Measurements from ENCODE around the gene CADM3. TPM values are rescaled to one million over a fixed set of nuclear protein-coding genes. Genes with fewer than 3 reads are reported as not detected.

CADM3 gene, protein sequence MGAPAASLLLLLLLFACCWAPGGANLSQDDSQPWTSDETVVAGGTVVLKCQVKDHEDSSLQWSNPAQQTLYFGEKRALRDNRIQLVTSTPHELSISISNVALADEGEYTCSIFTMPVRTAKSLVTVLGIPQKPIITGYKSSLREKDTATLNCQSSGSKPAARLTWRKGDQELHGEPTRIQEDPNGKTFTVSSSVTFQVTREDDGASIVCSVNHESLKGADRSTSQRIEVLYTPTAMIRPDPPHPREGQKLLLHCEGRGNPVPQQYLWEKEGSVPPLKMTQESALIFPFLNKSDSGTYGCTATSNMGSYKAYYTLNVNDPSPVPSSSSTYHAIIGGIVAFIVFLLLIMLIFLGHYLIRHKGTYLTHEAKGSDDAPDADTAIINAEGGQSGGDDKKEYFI
- polyA plus RNA-seq (2013), result not detected

DNA sequence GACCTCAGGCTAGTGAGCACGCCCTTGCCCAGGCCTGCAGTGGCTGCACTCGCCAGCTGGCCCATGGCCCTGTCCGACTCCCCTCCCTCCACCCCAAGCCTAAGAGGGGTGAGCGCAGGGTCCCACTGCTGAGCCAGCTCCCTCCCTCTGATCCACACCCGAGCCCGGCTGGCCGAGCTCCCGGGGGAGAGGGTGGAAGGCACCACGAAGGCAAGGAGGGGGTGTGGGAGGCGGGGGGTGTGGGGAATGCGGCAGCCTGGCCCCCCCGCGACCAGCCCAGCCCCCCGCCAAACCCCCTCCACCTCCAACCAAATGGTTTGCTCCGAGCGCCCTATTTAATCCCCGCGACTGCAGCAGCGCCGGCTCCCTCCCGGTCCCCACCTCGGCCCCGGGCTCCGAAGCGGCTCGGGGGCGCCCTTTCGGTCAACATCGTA lies at the start of gene CADM3:
Gene CADM3 (plus strand): TSS at position 362 of the 434 bp plus-strand sequence. CDS start 151 bp downstream, outside the sequence.
- POLR2A ChIA-PET, result no interaction called here
- Histone ChIP-seq H3K4me3 (ENCODE audit: control insufficient read depth in 1 of 7, extremely low read depth in 1 of 7, insufficient read depth in 4 of 7, low read depth in 2 of 7, low read length in 6 of 7) (peak within 1 kb of the TSS in 3 of 7 experiments; percentile 7 to 50 (median 30)), H3K27ac (ENCODE audit: insufficient read depth in 1 of 2, low read depth in 1 of 2, low read length in 2 of 2, poor library complexity in 1 of 2, severe bottlenecking in 2 of 2) (no peak within 1 kb of the TSS), H3K36me3 (ENCODE audit: control insufficient read depth in 4 of 4, insufficient read depth in 4 of 4, low read length in 3 of 4) (no peaks in the 10 kb centered on the region), H3K9me3 (ENCODE audit: control extremely low read depth in 1 of 5, control insufficient read depth in 4 of 5, insufficient read depth in 2 of 5, low read depth in 1 of 5, low read length in 4 of 5) (no peaks in the 10 kb centered on the region), H3K4me1 (ENCODE audit: control extremely low read depth in 1 of 4, control insufficient read depth in 4 of 4, insufficient read depth in 4 of 4, low read length in 3 of 4) (peaks cover 0 to 13% (median 6%) of the 10 kb centered on the region in 4 experiments), H3K27me3 (replicated peaks in 2 of 5; ENCODE audit: control insufficient read depth in 4 of 5, insufficient read depth in 5 of 5, low read length in 4 of 5) (peaks cover 6 to 89% (median 38%) of the 10 kb centered on the region in 5 experiments)
- no peak for DNase-seq
- CTCF ChIA-PET, result interaction anchor here (2.4 kb wide), 1 partner anchor 9 kb away, joined by 4 read pairs; no protein-coding TSS in a partner anchor
- WGBS (ENCODE audit: insufficient coverage), result 13% methylated on average over 17 of the region's 29 CpGs

GRCh38 chr1:159122005-159122621 lies 49.3 kb upstream of the CADM3 start:
- no peaks in the 10 kb centered on the region for H3K4me1 ChIP-seq (ENCODE audit: control extremely low read depth in 1 of 4, control insufficient read depth in 4 of 4, insufficient read depth in 4 of 4, low read length in 3 of 4)
- DNase-seq, result no peak
- WGBS (ENCODE audit: insufficient coverage), result 93% methylated on average over 2 of the region's 2 CpGs
- H3K36me3 ChIP-seq (ENCODE audit: control insufficient read depth in 4 of 4, insufficient read depth in 4 of 4, low read length in 3 of 4), result no peaks in the 10 kb centered on the region
- no peak overlapping the region for H3K27ac ChIP-seq (ENCODE audit: insufficient read depth in 1 of 2, low read depth in 1 of 2, low read length in 2 of 2, poor library complexity in 1 of 2, severe bottlenecking in 2 of 2)
- H3K9me3 ChIP-seq (ENCODE audit: control extremely low read depth in 1 of 5, control insufficient read depth in 4 of 5, insufficient read depth in 2 of 5, low read depth in 1 of 5, low read length in 4 of 5), result no peaks in the 10 kb centered on the region
- H3K27me3 ChIP-seq (replicated peaks in 2 of 5; ENCODE audit: control insufficient read depth in 4 of 5, insufficient read depth in 5 of 5, low read length in 4 of 5), result peaks cover 0 to 5% (median 0%) of the 10 kb centered on the region in 5 experiments
- ChIA-PET POLR2A (no interaction called here), CTCF (interaction anchor here (1.4 kb wide), 1 partner anchor 92 kb away, joined by 5 read pairs; no protein-coding TSS in a partner anchor)
- no peak overlapping the region for H3K4me3 ChIP-seq (ENCODE audit: control insufficient read depth in 1 of 7, extremely low read depth in 1 of 7, insufficient read depth in 4 of 7, low read depth in 2 of 7, low read length in 6 of 7)

DNA sequence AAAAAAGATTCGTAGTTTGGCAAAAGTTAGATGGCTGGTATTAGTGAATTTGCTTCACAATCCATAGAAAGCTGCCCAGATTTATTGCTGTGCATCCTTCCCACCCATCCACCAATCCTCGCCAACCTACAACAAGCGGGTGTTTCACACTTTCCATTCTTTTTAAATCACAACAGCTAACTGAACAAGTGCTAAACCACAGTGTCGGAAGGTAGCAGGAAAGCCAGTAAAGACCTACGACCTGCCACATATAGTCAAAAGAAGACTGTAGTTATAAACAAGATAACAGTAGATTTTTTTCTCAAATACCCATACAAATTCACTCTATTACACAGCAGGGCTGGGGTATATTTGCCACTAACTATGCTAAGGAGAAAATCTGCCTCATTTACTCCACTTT lies 47.8 kb upstream of the CADM3 start:
- Histone ChIP-seq H3K27me3 (replicated peaks in 2 of 5; ENCODE audit: control insufficient read depth in 4 of 5, insufficient read depth in 5 of 5, low read length in 4 of 5) (peaks cover 0 to 5% (median 0%) of the 10 kb centered on the region in 5 experiments), H3K9me3 (ENCODE audit: control extremely low read depth in 1 of 5, control insufficient read depth in 4 of 5, insufficient read depth in 2 of 5, low read depth in 1 of 5, low read length in 4 of 5) (no peaks in the 10 kb centered on the region), H3K4me3 (ENCODE audit: control insufficient read depth in 1 of 7, extremely low read depth in 1 of 7, insufficient read depth in 4 of 7, low read depth in 2 of 7, low read length in 6 of 7) (no peak overlapping the region), H3K4me1 (ENCODE audit: control extremely low read depth in 1 of 4, control insufficient read depth in 4 of 4, insufficient read depth in 4 of 4, low read length in 3 of 4) (no peaks in the 10 kb centered on the region), H3K36me3 (ENCODE audit: control insufficient read depth in 4 of 4, insufficient read depth in 4 of 4, low read length in 3 of 4) (no peaks in the 10 kb centered on the region), H3K27ac (ENCODE audit: insufficient read depth in 1 of 2, low read depth in 1 of 2, low read length in 2 of 2, poor library complexity in 1 of 2, severe bottlenecking in 2 of 2) (no peak overlapping the region)
- 60% methylated on average over 1 of the region's 5 CpGs for WGBS (ENCODE audit: insufficient coverage)
- POLR2A ChIA-PET, result no interaction called here
- DNase-seq, result no peak
- CTCF ChIA-PET, result interaction anchor here (1.6 kb wide), 1 partner anchor 10 kb away, joined by 3 read pairs; no protein-coding TSS in a partner anchor

GRCh38 chr1:159132271-159132881 lies 39.0 kb upstream of the CADM3 start:
- CTCF ChIA-PET, result interaction anchor here (0.6 to 5.3 kb wide), 15 partner anchors 10 to 667 kb away, joined by 3 to 58 read pairs (median 4); no protein-coding TSS in a partner anchor

GRCh38 chr1:159140474-159140873 lies 30.9 kb upstream of the CADM3 start:
- Histone ChIP-seq H3K36me3 (ENCODE audit: control insufficient read depth in 4 of 4, insufficient read depth in 4 of 4, low read length in 3 of 4) (no peaks in the 10 kb centered on the region), H3K4me1 (ENCODE audit: control extremely low read depth in 1 of 4, control insufficient read depth in 4 of 4, insufficient read depth in 4 of 4, low read length in 3 of 4) (no peaks in the 10 kb centered on the region), H3K4me3 (ENCODE audit: control insufficient read depth in 1 of 7, extremely low read depth in 1 of 7, insufficient read depth in 4 of 7, low read depth in 2 of 7, low read length in 6 of 7) (no peak overlapping the region), H3K27me3 (replicated peaks in 2 of 5; ENCODE audit: control insufficient read depth in 4 of 5, insufficient read depth in 5 of 5, low read length in 4 of 5) (peaks cover 0 to 50% (median 24%) of the 10 kb centered on the region in 5 experiments), H3K9me3 (ENCODE audit: control extremely low read depth in 1 of 5, control insufficient read depth in 4 of 5, insufficient read depth in 2 of 5, low read depth in 1 of 5, low read length in 4 of 5) (no peaks in the 10 kb centered on the region), H3K27ac (ENCODE audit: insufficient read depth in 1 of 2, low read depth in 1 of 2, low read length in 2 of 2, poor library complexity in 1 of 2, severe bottlenecking in 2 of 2) (no peak overlapping the region)
- 70% methylated on average over 2 of the region's 7 CpGs for WGBS (ENCODE audit: insufficient coverage)
- CTCF ChIA-PET, result interaction anchor here (0.9 to 1.3 kb wide), 2 partner anchors 9 to 57 kb away, joined by 3 to 4 read pairs; no protein-coding TSS in a partner anchor
- DNase-seq, result no peak
- POLR2A ChIA-PET, result no interaction called here

More at GRCh38 chr1:159132271-159132881, 39.0 kb upstream of the CADM3 start:
- Histone ChIP-seq H3K27ac (ENCODE audit: insufficient read depth in 1 of 2, low read depth in 1 of 2, low read length in 2 of 2, poor library complexity in 1 of 2, severe bottlenecking in 2 of 2) (no peak overlapping the region), H3K9me3 (ENCODE audit: control extremely low read depth in 1 of 5, control insufficient read depth in 4 of 5, insufficient read depth in 2 of 5, low read depth in 1 of 5, low read length in 4 of 5) (no peaks in the 10 kb centered on the region), H3K4me1 (ENCODE audit: control extremely low read depth in 1 of 4, control insufficient read depth in 4 of 4, insufficient read depth in 4 of 4, low read length in 3 of 4) (no peaks in the 10 kb centered on the region), H3K4me3 (ENCODE audit: control insufficient read depth in 1 of 7, extremely low read depth in 1 of 7, insufficient read depth in 4 of 7, low read depth in 2 of 7, low read length in 6 of 7) (no peak overlapping the region), H3K36me3 (ENCODE audit: control insufficient read depth in 4 of 4, insufficient read depth in 4 of 4, low read length in 3 of 4) (no peaks in the 10 kb centered on the region), H3K27me3 (replicated peaks in 2 of 5; ENCODE audit: control insufficient read depth in 4 of 5, insufficient read depth in 5 of 5, low read length in 4 of 5) (peaks cover 0 to 6% (median 2%) of the 10 kb centered on the region in 5 experiments)
- POLR2A ChIA-PET, result interaction anchor here (0.6 kb wide), 1 partner anchor 104 kb away, joined by 3 read pairs; no protein-coding TSS in a partner anchor
- peak; percentile 57 to 86 (median 74) for DNase-seq
- 28% methylated on average over 3 of the region's 12 CpGs for WGBS (ENCODE audit: insufficient coverage)

- H3K27ac ChIP-seq (ENCODE audit: insufficient read depth in 1 of 2, low read depth in 1 of 2, low read length in 2 of 2, poor library complexity in 1 of 2, severe bottlenecking in 2 of 2), result no peak overlapping the region
- peaks cover 0 to 50% (median 23%) of the 10 kb centered on the region in 5 experiments for H3K27me3 ChIP-seq (replicated peaks in 2 of 5; ENCODE audit: control insufficient read depth in 4 of 5, insufficient read depth in 5 of 5, low read length in 4 of 5)
- WGBS (ENCODE audit: insufficient coverage), result 23% methylated on average over 7 of the region's 18 CpGs
- peak in 2 of 3 donors; percentile 8 to 9 for DNase-seq
- ChIA-PET CTCF (interaction anchor here (0.7 to 2.6 kb wide), 4 partner anchors 9 to 69 kb away, joined by 3 to 16 read pairs (median 4); no protein-coding TSS in a partner anchor), POLR2A (no interaction called here)
- H3K9me3 ChIP-seq (ENCODE audit: control extremely low read depth in 1 of 5, control insufficient read depth in 4 of 5, insufficient read depth in 2 of 5, low read depth in 1 of 5, low read length in 4 of 5), result no peaks in the 10 kb centered on the region
- H3K4me3 ChIP-seq (ENCODE audit: control insufficient read depth in 1 of 7, extremely low read depth in 1 of 7, insufficient read depth in 4 of 7, low read depth in 2 of 7, low read length in 6 of 7), result no peak overlapping the region
- H3K36me3 ChIP-seq (ENCODE audit: control insufficient read depth in 4 of 4, insufficient read depth in 4 of 4, low read length in 3 of 4), result no peaks in the 10 kb centered on the region
- H3K4me1 ChIP-seq (ENCODE audit: control extremely low read depth in 1 of 4, control insufficient read depth in 4 of 4, insufficient read depth in 4 of 4, low read length in 3 of 4), result no peaks in the 10 kb centered on the region
Measured at GRCh38 chr1:159141584-159142390, 29.6 kb upstream of the CADM3 start.
